Ishikawa (cell line): ENCODE results near the gene NUAK2.

Experiments used
- CEBPB ChIP-seq: IDR thresholded peaks from 2 replicates; pipeline ENCODE4 v1.6.1; 2012
- CREB1 ChIP-seq: IDR thresholded peaks from 2 replicates; pipeline ENCODE4 v1.6.1; 2012; ENCODE audit warnings: low read depth
- EGR1 ChIP-seq: IDR thresholded peaks from 2 replicates; pipeline ENCODE4 v1.6.1; 2012
- EP300 ChIP-seq: IDR thresholded peaks from 2 replicates; pipeline ENCODE4 v1.6.1; 2012; ENCODE audit warnings: borderline replicate concordance
- FOXM1 ChIP-seq: IDR thresholded peaks from 2 replicates; pipeline ENCODE4 v1.6.1; 2012; ENCODE audit warnings: low read depth, borderline replicate concordance
- MAX ChIP-seq: IDR thresholded peaks from 2 replicates; pipeline ENCODE4 v1.6.1; 2012
- NFIC ChIP-seq: IDR thresholded peaks from 2 replicates; pipeline ENCODE4 v1.6.1; 2012
- RAD21 ChIP-seq: IDR thresholded peaks from 2 replicates; pipeline ENCODE4 v1.6.1; 2012; ENCODE audit warnings: low read depth
- TAF1 ChIP-seq: IDR thresholded peaks from 2 replicates; pipeline ENCODE4 v1.6.1; 2012; ENCODE audit warnings: low read depth, mild to moderate bottlenecking
- TCF12 ChIP-seq: IDR thresholded peaks from 2 replicates; pipeline ENCODE4 v1.6.1; 2012; ENCODE audit warnings: low read depth
- USF1 ChIP-seq: IDR thresholded peaks from 2 replicates; pipeline ENCODE4 v1.6.1; 2012
- YY1 ChIP-seq: IDR thresholded peaks from 2 replicates; pipeline ENCODE4 v1.6.1; 2012; ENCODE audit warnings: low read depth
- TF ChIP-seq, protein P1 (sequence below): IDR thresholded peaks from 2 replicates; pipeline ENCODE4 v1.6.1; 2012; ENCODE audit warnings: low read depth, mild to moderate bottlenecking

NUAK2 gene

DNA sequence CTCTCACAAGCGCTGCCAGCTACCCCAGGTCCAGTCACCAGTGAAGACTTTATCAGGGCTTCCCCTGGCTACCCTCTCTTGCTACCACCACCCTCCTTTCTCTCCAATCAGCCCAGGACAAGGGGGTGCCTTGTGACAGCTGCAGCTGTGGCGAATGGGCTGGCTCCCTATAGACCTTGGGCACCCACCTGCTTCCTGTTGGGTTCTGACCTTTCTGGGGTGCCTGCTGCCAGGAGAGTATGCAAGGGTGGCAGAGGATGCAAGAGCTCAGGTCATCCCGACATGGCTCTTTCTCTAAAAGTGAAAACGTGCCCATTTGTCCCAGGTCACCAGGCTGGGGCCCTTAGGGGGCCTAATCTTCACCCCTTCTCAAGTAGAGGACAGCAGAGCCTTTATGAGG, 28.6 kb upstream of the NUAK2 start:
- no peak for TF ChIP-seq USF1
- no peak for TF ChIP-seq RAD21
- no peak for TF ChIP-seq FOXM1
- TF ChIP-seq MAX: no peak
- no peak for TF ChIP-seq NFIC
- no peak for TF ChIP-seq CEBPB

- TF ChIP-seq CEBPB (no peak), CREB1 (no peak), EP300 (no peak), FOXM1 (no peak)
- TF ChIP-seq, protein P1, sequence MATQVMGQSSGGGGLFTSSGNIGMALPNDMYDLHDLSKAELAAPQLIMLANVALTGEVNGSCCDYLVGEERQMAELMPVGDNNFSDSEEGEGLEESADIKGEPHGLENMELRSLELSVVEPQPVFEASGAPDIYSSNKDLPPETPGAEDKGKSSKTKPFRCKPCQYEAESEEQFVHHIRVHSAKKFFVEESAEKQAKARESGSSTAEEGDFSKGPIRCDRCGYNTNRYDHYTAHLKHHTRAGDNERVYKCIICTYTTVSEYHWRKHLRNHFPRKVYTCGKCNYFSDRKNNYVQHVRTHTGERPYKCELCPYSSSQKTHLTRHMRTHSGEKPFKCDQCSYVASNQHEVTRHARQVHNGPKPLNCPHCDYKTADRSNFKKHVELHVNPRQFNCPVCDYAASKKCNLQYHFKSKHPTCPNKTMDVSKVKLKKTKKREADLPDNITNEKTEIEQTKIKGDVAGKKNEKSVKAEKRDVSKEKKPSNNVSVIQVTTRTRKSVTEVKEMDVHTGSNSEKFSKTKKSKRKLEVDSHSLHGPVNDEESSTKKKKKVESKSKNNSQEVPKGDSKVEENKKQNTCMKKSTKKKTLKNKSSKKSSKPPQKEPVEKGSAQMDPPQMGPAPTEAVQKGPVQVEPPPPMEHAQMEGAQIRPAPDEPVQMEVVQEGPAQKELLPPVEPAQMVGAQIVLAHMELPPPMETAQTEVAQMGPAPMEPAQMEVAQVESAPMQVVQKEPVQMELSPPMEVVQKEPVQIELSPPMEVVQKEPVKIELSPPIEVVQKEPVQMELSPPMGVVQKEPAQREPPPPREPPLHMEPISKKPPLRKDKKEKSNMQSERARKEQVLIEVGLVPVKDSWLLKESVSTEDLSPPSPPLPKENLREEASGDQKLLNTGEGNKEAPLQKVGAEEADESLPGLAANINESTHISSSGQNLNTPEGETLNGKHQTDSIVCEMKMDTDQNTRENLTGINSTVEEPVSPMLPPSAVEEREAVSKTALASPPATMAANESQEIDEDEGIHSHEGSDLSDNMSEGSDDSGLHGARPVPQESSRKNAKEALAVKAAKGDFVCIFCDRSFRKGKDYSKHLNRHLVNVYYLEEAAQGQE: no peak
Measured at GRCh38 chr1:205348554-205349487, 27.3 kb upstream of the NUAK2 start.

DNA sequence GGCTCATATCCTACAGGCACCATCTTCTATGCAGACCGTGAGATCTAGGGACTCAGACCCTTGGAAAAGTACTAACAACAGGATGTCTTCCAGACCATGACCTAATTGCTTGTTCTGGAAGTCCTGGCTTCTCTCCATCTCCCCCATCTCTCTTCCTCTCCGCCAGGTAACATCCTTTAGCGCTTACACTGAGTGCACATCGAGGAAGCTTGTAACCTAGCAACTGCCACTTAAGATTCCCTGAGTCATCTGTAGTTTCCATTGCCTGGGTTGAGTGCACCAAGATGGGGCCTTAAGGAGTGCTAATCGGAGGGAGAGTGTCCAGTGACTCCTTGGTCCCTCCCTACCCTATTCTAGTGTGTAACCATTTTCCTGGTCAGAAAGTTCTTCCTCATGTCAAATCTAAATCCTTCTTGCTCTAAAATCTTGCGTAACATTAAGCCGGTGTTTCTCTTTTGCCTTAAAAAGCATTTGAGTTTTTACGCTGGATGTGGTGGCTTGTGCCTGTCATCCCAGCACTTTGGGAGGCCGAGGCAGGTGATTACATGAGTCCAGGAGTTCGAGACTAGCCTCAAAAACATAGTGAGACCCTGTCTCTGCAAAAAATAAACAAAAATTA, 25.5 kb upstream of the NUAK2 start:
- TF ChIP-seq USF1 (no peak), CEBPB (peak; percentile 36; the same call in 1 of the 2 replicates)

DNA sequence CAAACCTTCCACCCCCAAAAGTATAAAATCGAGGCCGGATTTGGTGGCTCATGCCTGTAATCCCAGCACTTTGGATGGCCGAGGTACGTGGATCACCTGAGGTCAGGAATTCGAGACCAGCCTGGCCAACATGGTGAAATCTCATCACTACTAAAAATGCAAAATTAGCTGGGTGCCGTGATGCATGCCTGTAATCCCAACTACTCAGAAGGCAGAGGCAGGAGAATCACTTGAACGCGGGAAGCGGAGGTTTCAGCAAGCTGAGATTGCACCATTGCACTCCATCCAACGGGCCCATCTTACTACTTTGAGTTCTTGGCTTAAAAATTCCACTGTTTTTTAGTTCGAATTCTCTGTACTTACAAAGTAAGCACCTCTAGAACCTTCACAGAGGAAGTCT, 24.2 kb upstream of the NUAK2 start:
- no peak for TF ChIP-seq USF1
- TF ChIP-seq, protein P1: no peak
- TF ChIP-seq TCF12: no peak
- no peak for TF ChIP-seq CREB1
- TF ChIP-seq MAX: no peak
- TF ChIP-seq YY1: no peak
- TF ChIP-seq CEBPB: no peak
- no peak for TF ChIP-seq TAF1

- no peak for TF ChIP-seq CEBPB
- TF ChIP-seq TAF1: 0 out of 2 replicates have a peak, but pooled peaks have one; percentile 23
- no peak for TF ChIP-seq USF1
- TF ChIP-seq RAD21: no peak
- peak; percentile 24; the same call in 1 of the 2 replicates for TF ChIP-seq EGR1
Measured at GRCh38 chr1:205344066-205344928, 22.8 kb upstream of the NUAK2 start.
